Hematopoietic multipotent progenitor cell (in vitro differentiated cells): Measurements from ENCODE around the gene ADAM17. TPM values are rescaled to one million over a fixed set of nuclear protein-coding genes. Genes with fewer than 3 reads are reported as not detected.
"Not testable (repeated sequence)": the region's sequence is repeated elsewhere in the genome, so short reads cannot be mapped to it uniquely, and the experiment has no call there.

Experiments used
- DNase-seq, 3 donors: peaks; one replicate each; pipeline ENCODE4 v3.0.0-alpha.2; 2011 to 2015; ENCODE audit warnings: low read depth in 2 of 3, low spot score in 2 of 3
- total RNA-seq: library from RNA; depleted of rRNA; stranded (reverse); fragments of >200 nt; gene quantifications from one replicate; pipeline ENCODE4 v1.2.3, GENCODE V29; 2012

ADAM17 gene
- total RNA-seq, 1 donor = 29.9 TPM

GRCh38 chr2:9527995-9528787 is 27.4 kb downstream of the ADAM17 start:
- no peak for DNase-seq

DNA sequence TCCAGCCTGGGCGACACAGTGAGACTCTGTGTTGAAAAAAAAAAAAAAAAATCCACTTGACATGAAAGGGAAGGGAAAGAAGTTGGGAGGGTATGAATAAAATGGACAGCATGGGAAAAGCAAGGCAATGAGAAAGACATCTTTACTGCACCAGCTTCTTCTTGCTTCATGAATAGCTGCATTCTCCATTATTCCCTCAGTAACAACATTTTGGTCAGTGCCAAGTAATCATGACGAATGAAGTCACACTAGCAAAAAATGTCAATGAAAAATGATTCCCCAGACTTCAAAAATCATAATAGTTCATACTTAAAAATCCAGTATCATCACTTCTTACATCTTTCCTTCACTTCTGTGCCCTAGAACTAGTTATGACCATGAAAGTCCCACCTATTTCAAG is 30.4 kb downstream of the ADAM17 start:
- DNase-seq = no peak

DNA sequence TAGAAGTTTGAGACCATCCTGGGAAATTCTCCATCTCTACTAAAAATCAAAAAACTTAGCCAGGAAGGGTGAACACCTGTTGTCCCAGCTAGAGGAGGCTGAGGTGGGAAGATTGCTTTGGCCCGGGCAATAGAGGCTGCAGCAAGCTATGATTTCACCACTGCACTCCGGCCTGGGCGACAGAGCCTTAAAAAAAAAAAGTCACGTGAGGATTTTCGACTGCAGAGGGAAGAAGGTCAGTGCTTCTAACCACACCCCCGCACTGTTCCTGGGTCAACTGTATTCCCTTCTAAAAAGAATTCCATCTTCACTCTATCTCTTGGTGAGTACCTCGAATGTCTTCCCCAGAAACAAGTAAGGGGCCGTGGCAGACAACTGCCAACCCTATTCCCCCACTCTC is 31.3 kb downstream of the ADAM17 start:
- no peak for DNase-seq

- no peak for DNase-seq
Observed at GRCh38 chr2:9519250-9519649, 36.4 kb downstream of the ADAM17 start.

- DNase-seq = no peak
Observed at GRCh38 chr2:9518780-9519179, 36.9 kb downstream of the ADAM17 start.

DNA sequence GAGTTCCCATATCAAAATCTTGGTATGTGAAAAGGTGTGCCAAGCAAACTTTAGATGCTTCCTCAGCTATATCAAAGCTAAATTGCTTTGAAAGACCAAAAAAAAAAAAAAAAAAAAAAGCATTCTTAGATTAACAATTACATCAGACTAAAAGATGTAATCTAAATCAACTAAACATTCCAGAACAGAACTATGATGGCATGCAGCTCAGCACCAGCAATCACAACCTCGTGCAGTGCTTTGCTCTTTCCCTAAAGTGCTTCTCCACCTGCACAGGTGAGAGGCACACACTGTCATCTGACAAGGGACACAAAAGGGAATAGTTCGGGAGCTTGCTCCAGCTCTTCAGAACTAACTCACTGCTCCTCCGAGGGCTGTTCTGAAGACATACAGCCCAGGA is 37.5 kb downstream of the ADAM17 start:
- no peak for DNase-seq

- DNase-seq = no peak
Observed at GRCh38 chr2:9517118-9517782, 38.4 kb downstream of the ADAM17 start.

- DNase-seq = not testable (repeated sequence)
Observed at GRCh38 chr2:9513946-9514345, 41.7 kb downstream of the ADAM17 start.

DNA sequence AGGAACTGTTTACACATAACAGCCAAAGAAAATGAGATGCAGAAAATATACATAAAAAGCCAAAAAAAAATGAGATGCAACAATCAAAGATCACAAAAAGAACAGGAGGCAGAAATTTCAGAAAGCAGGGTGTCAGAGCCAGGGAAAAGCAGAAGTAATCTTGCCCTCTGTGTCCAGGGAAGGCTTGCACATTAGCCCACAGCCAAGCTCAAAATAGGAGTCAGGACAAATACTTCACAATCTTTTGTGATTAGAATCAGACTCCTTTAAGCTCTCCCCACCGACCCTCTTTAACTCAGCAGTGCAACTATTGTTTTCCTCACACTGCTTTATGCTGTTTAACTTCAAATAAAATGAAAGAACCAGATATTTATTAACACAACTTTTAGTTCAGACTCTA is 46.7 kb downstream of the ADAM17 start:
- no peak for DNase-seq

DNA sequence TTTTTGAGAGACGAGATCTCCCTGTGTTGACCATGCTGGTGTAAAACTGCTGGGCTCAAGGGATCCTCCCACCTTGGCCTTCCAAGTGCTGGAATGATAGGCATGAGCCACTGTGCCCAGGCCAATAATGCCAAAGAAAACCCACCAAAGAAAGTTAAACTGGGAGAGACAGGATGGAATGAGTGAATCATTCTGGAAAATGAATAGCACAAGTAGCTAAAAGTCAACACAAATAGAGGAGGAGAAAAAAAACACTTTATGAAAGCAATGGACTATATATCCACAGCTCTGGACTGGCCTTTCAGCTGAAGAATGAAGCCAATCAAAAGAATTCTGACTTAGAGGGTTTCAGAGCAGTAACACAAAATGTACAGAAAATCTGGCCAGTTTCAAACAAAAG is 57.4 kb downstream of the ADAM17 start:
- DNase-seq = no peak

DNA sequence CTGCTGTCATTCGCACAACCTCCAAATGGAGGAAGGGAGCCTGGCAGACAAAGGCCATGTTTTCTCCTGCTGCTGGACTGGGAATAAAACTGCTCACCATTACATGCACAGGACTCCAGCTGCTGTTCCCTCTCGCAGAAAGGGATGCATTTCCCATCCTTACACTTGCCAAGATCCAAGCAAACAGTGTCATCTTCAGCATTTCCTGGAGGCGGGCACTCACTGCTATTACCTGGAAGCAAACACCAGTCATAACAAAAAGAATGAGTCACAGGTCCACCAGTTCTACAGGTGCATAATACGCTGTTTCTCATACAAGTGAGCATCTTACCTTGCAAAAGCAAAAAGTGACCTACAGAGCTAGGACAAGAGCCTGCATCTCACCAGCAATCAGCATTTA is 58.6 kb downstream of the ADAM17 start:
- DNase-seq = no peak

- no peak for DNase-seq
Observed at GRCh38 chr2:9494081-9494480, 61.5 kb downstream of the ADAM17 start.

DNA sequence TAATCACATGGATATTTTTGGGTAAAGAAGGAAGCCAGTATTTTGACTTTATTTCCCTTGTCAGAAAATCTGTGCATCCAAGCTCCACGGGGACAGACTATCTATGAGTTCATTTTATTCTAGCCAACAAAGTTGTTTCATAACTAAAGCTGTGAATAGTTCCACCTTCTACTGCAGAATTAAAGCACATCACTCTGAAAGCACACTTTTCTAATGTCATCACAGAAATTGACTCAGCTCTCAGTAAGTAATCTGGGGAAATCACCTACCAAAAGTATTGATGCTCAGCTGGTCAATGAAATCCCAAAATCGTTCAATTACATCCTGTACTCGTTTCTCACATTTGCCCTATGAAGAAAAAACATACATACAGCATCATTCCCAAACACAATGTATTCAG is 62.2 kb downstream of the ADAM17 start:
- DNase-seq = no peak

DNA sequence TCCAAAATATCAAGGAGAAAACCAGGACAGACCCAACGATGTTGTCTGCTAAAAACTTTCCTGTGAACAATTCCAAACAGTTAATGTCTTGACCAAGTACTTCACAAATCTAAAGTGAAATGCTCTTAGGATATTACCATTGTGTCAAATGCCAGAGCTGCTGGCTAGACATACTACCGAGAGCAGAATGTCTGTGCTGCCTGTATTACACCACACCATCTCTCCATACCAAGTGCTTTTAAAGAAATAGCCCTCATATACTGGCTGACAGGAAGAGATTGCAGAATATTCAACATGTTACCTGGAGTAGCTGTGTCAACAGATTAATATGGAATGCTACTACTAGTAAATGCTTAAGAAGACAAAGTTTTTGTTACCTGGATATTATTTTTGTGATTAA is 62.7 kb downstream of the ADAM17 start:
- no peak for DNase-seq

GRCh38 chr2:9490789-9491188 is 64.8 kb downstream of the ADAM17 start:
- no peak for DNase-seq

DNA sequence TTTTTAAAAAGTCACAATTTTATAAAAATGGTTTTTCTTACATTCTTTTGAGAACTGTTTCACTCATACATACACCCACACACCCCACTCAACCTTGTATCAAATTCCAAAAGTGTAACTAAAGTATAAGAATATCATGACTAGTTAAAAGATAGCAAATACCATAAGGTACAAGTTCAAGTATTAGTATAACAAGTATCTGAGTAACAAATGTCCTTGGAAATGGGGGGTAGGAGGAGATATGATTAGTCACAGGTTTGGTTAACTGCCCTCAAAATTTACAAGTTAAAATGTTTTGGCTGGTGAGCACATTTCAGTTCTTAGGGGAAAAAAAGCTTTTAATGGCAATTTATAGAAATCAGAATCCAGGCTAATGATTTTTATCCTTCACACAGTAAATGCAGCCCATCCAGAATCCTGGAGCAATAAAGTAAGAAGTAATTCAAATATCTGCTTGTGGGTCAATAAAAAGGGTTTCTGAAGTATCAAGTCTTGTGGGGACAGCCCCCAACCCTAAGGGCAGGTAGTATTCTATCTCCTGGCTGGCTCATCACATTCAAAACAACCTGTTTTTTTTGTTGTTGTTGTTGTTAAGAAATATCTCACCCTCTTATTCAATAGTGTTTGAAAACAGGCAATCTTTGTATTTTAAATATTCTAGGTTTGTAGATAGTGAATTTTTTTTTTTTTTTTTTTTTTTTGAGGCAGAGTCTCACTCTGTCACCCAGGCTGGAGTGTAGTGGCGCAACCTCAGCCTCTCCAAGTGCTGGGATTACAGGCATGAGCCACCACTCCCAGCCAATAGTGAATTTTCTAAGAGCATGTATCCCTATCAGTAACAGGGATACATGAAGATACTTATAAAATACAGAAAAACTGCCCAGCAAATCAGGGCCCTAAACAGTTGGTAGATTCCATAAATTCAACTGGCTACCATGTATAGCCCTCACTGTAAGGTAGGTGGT is 66.8 kb downstream of the ADAM17 start:
- no peak for DNase-seq

- no peak for DNase-seq
Observed at GRCh38 chr2:9484533-9484932, 71.1 kb downstream of the ADAM17 start.

GRCh38 chr2:9483107-9483506 is 72.5 kb downstream of the ADAM17 start:
- DNase-seq = no peak

- no peak for DNase-seq
Observed at GRCh38 chr2:9480157-9480556, 75.5 kb downstream of the ADAM17 start.

GRCh38 chr2:9478526-9478925 is 77.1 kb downstream of the ADAM17 start:
- no peak for DNase-seq

DNA sequence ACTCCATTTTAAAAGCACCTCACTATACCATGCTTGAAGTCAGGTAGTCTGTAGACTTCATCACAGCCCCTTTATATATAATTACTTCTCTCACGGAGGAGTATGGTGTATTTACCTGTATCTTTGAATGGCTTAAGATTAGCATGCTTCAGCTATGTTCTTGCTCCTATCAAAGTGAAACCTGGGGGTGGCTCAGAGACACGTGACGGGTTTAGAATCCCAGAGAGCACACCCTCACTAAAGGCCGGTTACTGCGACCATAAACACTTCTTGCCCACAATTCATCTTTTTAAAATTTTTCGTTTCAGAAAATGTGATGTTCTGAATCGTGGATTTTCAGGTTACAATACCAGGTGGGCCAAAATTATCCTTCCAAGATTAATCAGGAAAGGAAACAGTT is 77.7 kb downstream of the ADAM17 start:
- DNase-seq = no peak
